H1 (cell line): ENCODE measurements around the gene PSMB3. TPM values are rescaled to one million over a fixed set of nuclear protein-coding genes. Genes with fewer than 3 reads are reported as not detected.
A peak's percentile ranks its signal among the peaks of the same experiment; 100 is the strongest.

Experiments used
- CTCF ChIA-PET: fragments of 300-600 bp; sonication (Branson Sonifier 250); formaldehyde crosslinking; loops from one replicate; lab custom pipeline; 2021; ENCODE audit not compliant: partially characterized antibody; lab: Charles Lee
- POLR2A ChIA-PET: fragments of 300-600 bp; sonication (Branson Sonifier 250); formaldehyde crosslinking; loops from one replicate; lab custom pipeline; 2021; ENCODE audit warnings: inconsistent platforms; ENCODE audit not compliant: partially characterized antibody; lab: Charles Lee
- DNase-seq, 2 experiments: peaks; one replicate each; pipeline versions ENCODE4 v3.0.0 to v3.0.0-alpha.2; 2010 to 2022; ENCODE audit warnings: low spot score in 2 of 2, low read depth in 1 of 2, mixed read lengths in 1 of 2
- FAIRE-seq: peaks from 2 replicates; lab custom pipeline; 2011; peaks lifted over from hg19 to GRCh38; lab: Jason Lieb, UNC
- H2AFZ ChIP-seq: 2 replicates; pipeline ENCODE4 v1.8.1; 2012; ENCODE audit warnings: low read length, inconsistent platforms
- H2AK5ac ChIP-seq: 2 replicates; pipeline ENCODE4 v1.6.1; 2013; ENCODE audit warnings: low read depth, low read length
- H2BK120ac ChIP-seq: replicated peaks from 2 replicates; pipeline ENCODE3; 2013; ENCODE audit warnings: low read depth, low read length, inconsistent platforms
- H2BK12ac ChIP-seq: 2 replicates; pipeline ENCODE4 v1.6.1; 2013; ENCODE audit warnings: low read depth, low read length
- H2BK15ac ChIP-seq: 2 replicates; pipeline ENCODE4 v1.6.1; 2013; ENCODE audit warnings: low read length
- H2BK20ac ChIP-seq: 2 replicates; pipeline ENCODE4 v1.6.1; 2013; ENCODE audit warnings: low read length
- H2BK5ac ChIP-seq: 2 replicates; pipeline ENCODE4 v1.6.1; 2013; ENCODE audit warnings: low read depth, low read length
- H3K14ac ChIP-seq: 2 replicates; pipeline ENCODE4 v1.6.1; 2013; ENCODE audit warnings: inconsistent platforms; ENCODE audit not compliant: insufficient read length
- H3K18ac ChIP-seq: 2 replicates; pipeline ENCODE4 v1.6.1; 2013; ENCODE audit warnings: low read length; ENCODE audit errors: extremely low read depth
- H3K23ac ChIP-seq: 2 replicates; pipeline ENCODE4 v1.6.1; 2013; ENCODE audit warnings: inconsistent platforms; ENCODE audit not compliant: insufficient read length
- H3K23me2 ChIP-seq: 2 replicates; pipeline ENCODE4 v1.6.1; 2013; ENCODE audit warnings: low read depth, low read length
- H3K27ac ChIP-seq: 2 replicates; pipeline ENCODE4 v1.6.1; 2011; ENCODE audit warnings: low read depth, low read length, inconsistent platforms
- H3K27me3 ChIP-seq, 4 experiments: replicated peaks in 1 of 4; 1 replicate in 1 of 4; 2 replicates in 3 of 4; pipeline versions ENCODE4 v1.6.1 to v1.8.1; 2011 to 2013; ENCODE audit warnings: low read length in 3 of 4, mild to moderate bottlenecking in 3 of 4, inconsistent platforms in 2 of 4, mixed read lengths in 2 of 4, moderate library complexity in 1 of 4; ENCODE audit not compliant: control insufficient read depth in 3 of 4, insufficient read depth in 3 of 4; ENCODE audit errors: extremely low read depth in 1 of 4
- H3K36me3 ChIP-seq, 4 experiments: 2 replicates each; pipeline versions ENCODE4 v1.6.1 to v1.8.1; 2011 to 2013; ENCODE audit warnings: mild to moderate bottlenecking in 4 of 4, low read length in 3 of 4, moderate library complexity in 2 of 4, control low read depth in 1 of 4, inconsistent platforms in 1 of 4; ENCODE audit not compliant: insufficient read depth in 4 of 4, control insufficient read depth in 2 of 4
- H3K4ac ChIP-seq: replicated peaks from 2 replicates; pipeline ENCODE3; 2013; ENCODE audit warnings: low read length, low read depth, mixed read lengths, inconsistent platforms; ENCODE audit not compliant: insufficient read length
- H3K4me1 ChIP-seq, 4 experiments: replicated peaks in 1 of 4; 1 replicate in 1 of 4; 2 replicates in 3 of 4; pipeline versions ENCODE4 v1.6.1 to v1.8.1; 2011 to 2013; ENCODE audit warnings: low read length in 3 of 4, inconsistent platforms in 2 of 4, mixed read lengths in 1 of 4; ENCODE audit not compliant: insufficient read depth in 4 of 4, control insufficient read depth in 3 of 4
- H3K4me2 ChIP-seq, 2 experiments: 2 replicates each; pipeline versions ENCODE4 v1.6.1 to v1.8.1; 2011 to 2013; ENCODE audit warnings: low read depth in 2 of 2, low read length in 2 of 2, control low read depth in 1 of 2, inconsistent platforms in 1 of 2, mild to moderate bottlenecking in 1 of 2; ENCODE audit not compliant: insufficient read depth in 1 of 2
- H3K4me3 ChIP-seq, 4 experiments: fragments of 200-600, 300-600 bp in 1 of 4; sonication (generic), shearing (Covaris generic), sonication (Bioruptor Twin) in 1 of 4; 2 replicates each; pipeline versions ENCODE4 v1.5.1 to v1.8.1; 2011 to 2016; ENCODE audit warnings: low read length in 4 of 4, low read depth in 3 of 4, control low read depth in 2 of 4, inconsistent platforms in 2 of 4, mild to moderate bottlenecking in 2 of 4, mixed read lengths in 1 of 4, moderate library complexity in 1 of 4; ENCODE audit not compliant: insufficient read depth in 2 of 4; ENCODE audit errors: extremely low read depth in 1 of 4
- H3K56ac ChIP-seq: replicated peaks from 2 replicates; pipeline ENCODE3; 2013; ENCODE audit warnings: low read depth, mild to moderate bottlenecking, mixed read lengths, low read length, inconsistent platforms; ENCODE audit not compliant: insufficient read length
- H3K79me1 ChIP-seq: 2 replicates; pipeline ENCODE4 v1.6.1; 2013; ENCODE audit warnings: low read depth, low read length, control low read depth
- H3K79me2 ChIP-seq, 2 experiments: 2 replicates each; pipeline versions ENCODE4 v1.6.1 to v1.8.1; 2012 to 2013; ENCODE audit warnings: low read length in 2 of 2, mild to moderate bottlenecking in 2 of 2, inconsistent platforms in 1 of 2; ENCODE audit not compliant: insufficient read depth in 2 of 2, control insufficient read depth in 1 of 2
- H3K9ac ChIP-seq, 4 experiments: replicated peaks in 1 of 4; 1 replicate in 1 of 4; 2 replicates in 3 of 4; pipeline versions ENCODE4 v1.6.1 to v1.8.1; 2011 to 2013; ENCODE audit warnings: low read depth in 3 of 4, low read length in 3 of 4, control low read depth in 2 of 4, mild to moderate bottlenecking in 2 of 4, moderate library complexity in 2 of 4, inconsistent platforms in 1 of 4; ENCODE audit errors: extremely low read depth in 1 of 4
- H3K9me3 ChIP-seq, 2 experiments: 2 replicates each; pipeline versions ENCODE4 v1.6.1 to v1.8.1; 2012 to 2013; ENCODE audit warnings: mild to moderate bottlenecking in 2 of 2, moderate library complexity in 2 of 2, control low read depth in 1 of 2, inconsistent platforms in 1 of 2, low read depth in 1 of 2, low read length in 1 of 2, mixed read lengths in 1 of 2; ENCODE audit not compliant: insufficient read depth in 2 of 2
- H4K20me1 ChIP-seq, 2 experiments: replicated peaks in 1 of 2; 2 replicates each; pipeline versions ENCODE3 to v1.8.1; 2011 to 2013; ENCODE audit warnings: inconsistent platforms in 2 of 2, low read length in 2 of 2, mild to moderate bottlenecking in 1 of 2; ENCODE audit not compliant: insufficient read depth in 2 of 2, control insufficient read depth in 1 of 2
- H4K5ac ChIP-seq: 2 replicates; pipeline ENCODE4 v1.6.1; 2013; ENCODE audit warnings: low read length, low read depth, mixed read lengths, inconsistent platforms; ENCODE audit not compliant: insufficient read length
- H4K8ac ChIP-seq: 2 replicates; pipeline ENCODE4 v1.8.0; 2013; ENCODE audit warnings: mild to moderate bottlenecking, moderate library complexity, low read length, inconsistent platforms; ENCODE audit not compliant: insufficient read depth; ENCODE audit errors: extremely low read depth
- H4K91ac ChIP-seq: replicated peaks from 2 replicates; pipeline ENCODE3; 2013; ENCODE audit warnings: low read length, mixed read lengths, inconsistent platforms; ENCODE audit not compliant: insufficient read length
- ASH2L ChIP-seq: fragments of 200-600, 300-600 bp; sonication (generic); IDR thresholded peaks from one replicate; pipeline ENCODE4 v1.7.1; 2017; ENCODE audit warnings: low read length
- CBX8 ChIP-seq: fragments of 300-800, 300-1000 bp; sonication (generic); IDR thresholded peaks from 2 replicates; pipeline ENCODE4 v1.7.1; 2016; ENCODE audit warnings: low read depth, low read length, borderline replicate concordance
- JUN ChIP-seq: IDR thresholded peaks from 2 replicates; pipeline ENCODE4 v1.6.1; 2011; ENCODE audit warnings: low read depth, mild to moderate bottlenecking, improper control_type of control experiment, low read length
- KDM1A ChIP-seq: fragments of 200-600, 300-600 bp; sonication (generic); IDR thresholded peaks from 2 replicates; pipeline ENCODE4 v1.7.1; 2016; ENCODE audit warnings: mild to moderate bottlenecking, low read length, borderline replicate concordance
- SIRT6 ChIP-seq: IDR thresholded peaks from one replicate; pipeline ENCODE4 v1.7.1; 2012; ENCODE audit warnings: low read length, inconsistent platforms
- SRF ChIP-seq: IDR thresholded peaks from 2 replicates; pipeline ENCODE4 v1.6.1; 2011; ENCODE audit warnings: mild to moderate bottlenecking, low read depth, low read length, moderate library complexity
- SUZ12 ChIP-seq: fragments of 200-600 bp; sonication (generic); IDR thresholded peaks from 2 replicates; pipeline ENCODE4 v1.6.1; 2012; ENCODE audit warnings: mild to moderate bottlenecking, inconsistent platforms, low read length, moderate library complexity, mixed read lengths
- TAF7 ChIP-seq: optimal IDR thresholded peaks from 2 replicates; pipeline ENCODE3; 2011; ENCODE audit warnings: low read depth, mild to moderate bottlenecking, inconsistent platforms, low read length, moderate library complexity, borderline replicate concordance
- WGBS, 2 experiments: shearing (Covaris generic) in 1 of 2; methylation state at CpG; one replicate each; pipeline versions ENCODE4 v1.1.6 to v1.1.7; 2013 to 2015; ENCODE audit warnings: low lambda C conversion rate in 2 of 2, mixed read lengths in 2 of 2, inconsistent platforms in 1 of 2, low coverage in 1 of 2, missing lambda C conversion rate in 1 of 2; ENCODE audit not compliant: insufficient replicate concordance in 2 of 2, insufficient coverage in 1 of 2, insufficient read length in 1 of 2; ENCODE audit errors: extremely low coverage in 1 of 2, missing lambda C conversion rate in 1 of 2; 5-methylcytosine and 5-hydroxymethylcytosine counted together
- polyA plus RNA-seq, 7 experiments: library from polyadenylated mRNA; depleted of rRNA in 3 of 7; stranded (reverse) in 5 of 7; unstranded in 2 of 7; fragments of >200 nt in 5 of 7; fragments of 200-250 nt in 2 of 7; gene quantifications; 1 replicate in 5 of 7; 2 replicates in 1 of 7; 4 replicates in 1 of 7; pipeline versions ENCODE4 v1.2.1 to v1.2.3, GENCODE V29; 2011 to 2013; ENCODE audit warnings: missing spikeins in 2 of 7, mixed read lengths in 2 of 7
- total RNA-seq: library from RNA; stranded (reverse); fragmentation: NEBNext Ultra II Directional; extraction: Animal tissue kit (Norgen Biotek cat#: 25700); gene quantifications from 2 replicates; pipeline ENCODE4 v1.2.1, GENCODE V29; 2021
- TF ChIP-seq, protein P1 (sequence below), 3 experiments: IDR thresholded peaks; 1 replicate in 2 of 3; 2 replicates in 1 of 3; pipeline versions ENCODE4 v1.5.1 to v1.6.1; 2011; ENCODE audit warnings: low read length in 3 of 3, mild to moderate bottlenecking in 3 of 3, inconsistent platforms in 2 of 3, low read depth in 1 of 3, moderate library complexity in 1 of 3; ENCODE audit not compliant: insufficient read depth in 1 of 3; ENCODE audit errors: control extremely low read depth in 1 of 3

PSMB3 gene
- total and polyA plus RNA-seq, 2 of the 8 experiments (the other 6 are each of a cell fraction or from before 2014, with no cell fraction given): 291 to 914 TPM

- peaks cover 43 to 57% of the 10 kb centered on the region in 2 experiments for H4K20me1 ChIP-seq
- no peaks in the 10 kb centered on the region for H3K9me3 ChIP-seq
- H3K4me3 ChIP-seq: no peak overlapping the region
- peaks cover 2 to 28% (median 14%) of the 10 kb centered on the region in 4 experiments; a peak in 7 of 8 replicates for H3K36me3 ChIP-seq
- H3K56ac ChIP-seq: no peak overlapping the region
- H3K4me2 ChIP-seq: no peak overlapping the region
- ChIA-PET POLR2A (interaction anchor here (0.7 to 1.2 kb wide), 2 partner anchors 9 to 34 kb away, joined by 3 to 4 read pairs; no protein-coding TSS in a partner anchor), CTCF (interaction anchor here (1.2 kb wide), 2 partner anchors 45 to 46 kb away, joined by 3 to 4 read pairs; no protein-coding TSS in a partner anchor)
- H3K79me1 ChIP-seq: peaks cover 27% of the 10 kb centered on the region
- H3K18ac ChIP-seq: no peak overlapping the region
- H3K27me3 ChIP-seq: no peaks in the 10 kb centered on the region
- peaks cover 7 to 32% (median 19%) of the 10 kb centered on the region in 4 experiments for H3K4me1 ChIP-seq
- H2BK120ac ChIP-seq: no peak overlapping the region
- H2AFZ ChIP-seq: no peak overlapping the region
- H3K9ac ChIP-seq: no peak overlapping the region
- no peak overlapping the region for H4K8ac ChIP-seq
- H3K79me2 ChIP-seq: peaks cover 38 to 74% of the 10 kb centered on the region in 2 experiments
- no peak overlapping the region for H4K91ac ChIP-seq
- 0 out of 2 replicates have a peak overlapping the region, but pooled peaks have one; percentile 24 for H2AK5ac ChIP-seq
- H2BK12ac ChIP-seq: no peak overlapping the region
- H3K14ac ChIP-seq: no peak overlapping the region
- peaks cover 7% of the 10 kb centered on the region; the same call in 1 of the 2 replicates for H3K23me2 ChIP-seq
- no peak overlapping the region for H2BK5ac ChIP-seq
- no peak overlapping the region for H3K23ac ChIP-seq
- no peak overlapping the region for H3K27ac ChIP-seq
- no peak overlapping the region for H4K5ac ChIP-seq
- TF ChIP-seq SRF: no peak
- TF ChIP-seq SIRT6: no peak
- TF ChIP-seq TAF7: no peak
- no peak for TF ChIP-seq ASH2L
- TF ChIP-seq CBX8: no peak
- TF ChIP-seq SUZ12: no peak
- TF ChIP-seq JUN: no peak
- TF ChIP-seq KDM1A: no peak
- TF ChIP-seq, protein P1, sequence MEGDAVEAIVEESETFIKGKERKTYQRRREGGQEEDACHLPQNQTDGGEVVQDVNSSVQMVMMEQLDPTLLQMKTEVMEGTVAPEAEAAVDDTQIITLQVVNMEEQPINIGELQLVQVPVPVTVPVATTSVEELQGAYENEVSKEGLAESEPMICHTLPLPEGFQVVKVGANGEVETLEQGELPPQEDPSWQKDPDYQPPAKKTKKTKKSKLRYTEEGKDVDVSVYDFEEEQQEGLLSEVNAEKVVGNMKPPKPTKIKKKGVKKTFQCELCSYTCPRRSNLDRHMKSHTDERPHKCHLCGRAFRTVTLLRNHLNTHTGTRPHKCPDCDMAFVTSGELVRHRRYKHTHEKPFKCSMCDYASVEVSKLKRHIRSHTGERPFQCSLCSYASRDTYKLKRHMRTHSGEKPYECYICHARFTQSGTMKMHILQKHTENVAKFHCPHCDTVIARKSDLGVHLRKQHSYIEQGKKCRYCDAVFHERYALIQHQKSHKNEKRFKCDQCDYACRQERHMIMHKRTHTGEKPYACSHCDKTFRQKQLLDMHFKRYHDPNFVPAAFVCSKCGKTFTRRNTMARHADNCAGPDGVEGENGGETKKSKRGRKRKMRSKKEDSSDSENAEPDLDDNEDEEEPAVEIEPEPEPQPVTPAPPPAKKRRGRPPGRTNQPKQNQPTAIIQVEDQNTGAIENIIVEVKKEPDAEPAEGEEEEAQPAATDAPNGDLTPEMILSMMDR (IDR thresholded peaks at IDR 0.05; ENCODE audit: control extremely low read depth in 1 of 3, insufficient read depth in 1 of 3, low read depth in 1 of 3, low read length in 3 of 3): no peak
- no peak for DNase-seq
- H2BK20ac ChIP-seq: no peak overlapping the region
- no peak for FAIRE-seq
- H2BK15ac ChIP-seq: no peak overlapping the region
- H3K4ac ChIP-seq: no peak overlapping the region
- 90% methylated on average over 5 of the region's 5 CpGs; no CpG with 5 or more reads in 1 of the 2 experiments for WGBS, 2 experiments
These were observed 11.1 kb upstream of the PSMB3 start for GRCh38 chr17:38741461-38741860.
